ENCODE measurements around the gene UTP4.
A peak's percentile ranks its signal among the peaks of the same experiment; 100 is the strongest.

UTP4 gene

GRCh38 chr16:69176033-69176800, 43.8 kb downstream of the UTP4 start:
- DNase-seq (ENCODE audit: low spot score): no peak

DNA sequence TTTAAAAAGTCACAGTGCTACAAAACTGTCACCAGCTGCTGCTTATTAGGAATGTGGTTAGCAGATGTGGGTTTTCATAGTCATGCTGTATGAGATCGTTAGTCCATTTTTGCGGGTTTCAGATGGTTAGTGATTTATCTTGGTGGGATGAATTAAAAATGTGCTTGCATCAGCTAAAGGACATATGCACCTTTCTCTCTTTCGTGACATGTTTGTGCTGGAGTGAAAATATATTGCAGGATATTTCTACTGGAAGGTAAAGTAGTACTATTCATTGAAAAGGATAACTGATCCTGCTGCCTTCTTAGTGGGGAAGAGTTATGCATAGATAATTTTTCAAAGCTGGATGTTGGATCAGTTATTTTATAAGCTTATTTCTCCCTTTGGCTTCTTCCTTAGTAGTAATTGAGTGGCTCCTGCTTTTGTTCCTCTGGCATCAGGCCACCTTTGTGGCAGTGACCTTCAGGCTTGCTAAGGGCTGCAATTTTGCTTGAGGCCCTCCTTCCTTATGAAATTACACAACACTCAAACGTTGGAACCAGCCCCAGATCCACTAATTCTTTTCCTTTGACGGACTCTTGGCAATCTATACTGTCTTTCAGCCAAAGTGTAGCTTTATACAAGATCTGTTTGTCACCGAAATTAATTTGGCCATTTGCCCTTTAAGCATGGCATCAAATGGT, 47.0 kb downstream of the UTP4 start:
- DNase-seq (ENCODE audit: low spot score): no peak

DNA sequence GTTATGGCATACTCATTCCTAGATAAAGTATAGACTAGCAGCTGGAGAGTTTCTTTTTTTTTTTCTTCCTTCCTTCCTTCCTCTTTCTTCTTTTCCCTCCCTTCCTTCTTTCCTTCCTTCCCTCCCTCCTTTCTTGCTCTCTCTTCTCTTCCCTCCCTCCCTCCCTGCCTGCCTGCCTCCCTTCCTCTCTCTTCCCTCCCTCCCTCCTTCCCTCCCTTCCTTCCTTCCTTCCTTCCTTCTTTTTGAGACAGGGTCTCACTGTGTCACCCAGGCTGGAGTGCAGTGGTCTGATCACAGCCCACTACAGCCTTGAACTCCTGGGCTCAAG, 47.5 kb downstream of the UTP4 start:
- no peak for DNase-seq (ENCODE audit: low spot score)

DNA sequence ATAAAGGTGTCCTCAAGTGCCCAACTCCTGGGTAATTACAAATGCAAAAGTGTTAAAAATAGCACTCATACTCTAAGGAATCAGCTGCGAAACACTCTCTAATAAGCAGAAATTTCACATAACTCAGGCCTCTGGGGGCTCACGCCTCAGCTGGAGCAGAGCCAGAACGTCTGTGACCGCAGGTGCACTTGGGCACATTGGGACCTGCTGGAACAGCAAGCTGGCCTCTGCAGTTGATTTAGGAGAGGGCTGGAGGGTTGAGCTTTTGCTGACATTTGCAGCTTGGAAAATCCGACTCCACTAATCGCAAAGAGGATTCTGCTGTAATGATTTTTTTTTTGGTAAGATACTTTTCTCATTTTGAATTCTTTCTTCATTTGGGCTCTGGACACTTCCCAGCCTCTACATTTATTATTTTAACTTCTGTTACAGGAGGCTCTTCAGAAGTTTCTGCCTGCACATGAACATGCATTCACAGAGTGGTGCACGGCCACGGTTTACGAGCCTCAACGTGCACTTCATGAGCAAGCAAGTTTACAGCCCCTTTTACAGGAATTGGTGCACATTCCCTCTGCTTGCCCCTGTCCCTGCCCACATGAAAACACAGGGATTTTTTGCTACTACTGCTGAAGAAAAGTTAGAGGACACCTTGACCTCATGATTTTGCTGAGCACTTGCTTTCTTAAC, 50.4 kb downstream of the UTP4 start:
- DNase-seq (ENCODE audit: low spot score): no peak

GRCh38 chr16:69186642-69187445, 54.4 kb downstream of the UTP4 start, which contains the start of gene SNTB2:
Gene SNTB2, plus strand, starts transcription at chr16:69187164. Its CDS starts 3 bp downstream, at chr16:69187167.
- peak; percentile 85 for DNase-seq (ENCODE audit: low spot score)

DNA sequence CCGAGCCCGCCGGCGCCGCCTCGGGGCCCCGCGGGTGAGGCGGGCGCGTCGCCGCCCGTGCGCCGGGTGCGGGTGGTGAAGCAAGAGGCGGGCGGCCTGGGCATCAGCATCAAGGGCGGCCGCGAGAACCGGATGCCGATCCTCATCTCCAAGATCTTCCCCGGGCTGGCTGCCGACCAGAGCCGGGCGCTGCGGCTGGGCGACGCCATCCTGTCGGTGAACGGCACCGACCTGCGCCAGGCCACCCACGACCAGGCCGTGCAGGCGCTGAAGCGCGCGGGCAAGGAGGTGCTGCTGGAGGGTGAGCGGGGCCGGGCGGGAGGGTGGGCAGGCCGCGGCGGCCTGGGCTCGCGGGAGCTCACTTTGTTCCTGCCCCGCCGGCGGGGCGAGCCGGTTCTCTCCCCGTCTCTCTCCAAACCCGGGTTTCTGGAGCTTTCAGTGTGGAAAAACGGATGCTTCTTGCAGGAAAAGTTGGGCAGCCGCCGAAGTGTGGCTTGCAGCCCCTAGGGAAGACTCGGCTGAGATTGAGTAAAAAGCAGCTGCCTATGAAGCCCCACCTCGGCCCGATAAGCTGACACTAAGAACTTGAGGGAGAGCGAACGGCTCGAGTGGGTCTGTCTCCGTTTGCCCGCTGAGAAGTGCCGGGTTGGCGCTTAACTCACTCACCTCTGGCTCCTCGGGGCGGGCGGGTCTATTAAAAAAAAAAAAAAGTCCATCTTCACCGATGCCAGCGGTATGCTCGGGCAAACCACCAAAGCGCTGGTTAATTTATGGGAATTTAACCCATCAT, 55.2 kb downstream of the UTP4 start:
- DNase-seq (ENCODE audit: low spot score): peak; percentile 32

DNA sequence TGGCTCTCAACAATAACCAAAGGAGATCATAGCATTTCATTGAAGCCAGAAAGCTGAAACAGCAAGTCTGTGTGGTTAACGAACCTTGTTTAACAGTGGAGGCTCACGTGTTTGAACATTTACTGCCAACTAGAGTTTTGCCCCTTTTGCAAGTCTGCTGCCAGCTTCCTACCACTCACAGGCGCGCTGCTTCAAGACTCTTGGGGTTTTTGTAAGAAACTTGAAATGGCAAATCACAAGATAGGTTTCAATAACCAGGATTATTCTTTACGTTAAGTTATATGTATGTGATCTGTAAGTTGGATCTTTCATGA, 55.7 kb downstream of the UTP4 start:
- no peak for DNase-seq (ENCODE audit: low spot score)

GRCh38 chr16:69188716-69189115, 56.3 kb downstream of the UTP4 start:
- no peak for DNase-seq (ENCODE audit: low spot score)

DNA sequence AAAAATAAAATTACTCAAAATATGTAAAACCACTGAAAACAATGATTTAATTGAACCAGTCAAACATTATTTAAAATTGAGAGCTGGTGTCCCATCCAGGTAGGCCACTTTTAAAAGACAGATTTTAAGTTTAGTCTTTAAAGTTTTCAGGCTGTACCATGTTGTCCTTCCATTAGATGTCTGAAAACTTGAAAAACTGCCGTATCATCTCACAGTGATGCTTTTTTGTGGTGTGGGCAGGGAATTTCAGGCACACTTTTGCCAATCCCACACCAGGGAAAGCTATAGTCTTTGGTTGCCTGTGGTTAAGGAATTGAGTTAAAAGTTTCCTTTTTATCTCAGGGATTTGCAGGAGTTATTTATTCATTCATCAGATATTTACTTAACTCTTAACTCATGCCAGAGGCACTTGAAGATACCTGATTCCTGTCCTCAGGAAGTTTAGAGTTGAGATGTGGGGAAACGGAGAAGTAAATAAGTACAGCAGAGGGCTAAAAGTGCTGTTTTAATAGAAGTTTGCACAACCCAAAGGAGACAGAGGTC, 57.7 kb downstream of the UTP4 start:
- no peak for DNase-seq (ENCODE audit: low spot score)

DNA sequence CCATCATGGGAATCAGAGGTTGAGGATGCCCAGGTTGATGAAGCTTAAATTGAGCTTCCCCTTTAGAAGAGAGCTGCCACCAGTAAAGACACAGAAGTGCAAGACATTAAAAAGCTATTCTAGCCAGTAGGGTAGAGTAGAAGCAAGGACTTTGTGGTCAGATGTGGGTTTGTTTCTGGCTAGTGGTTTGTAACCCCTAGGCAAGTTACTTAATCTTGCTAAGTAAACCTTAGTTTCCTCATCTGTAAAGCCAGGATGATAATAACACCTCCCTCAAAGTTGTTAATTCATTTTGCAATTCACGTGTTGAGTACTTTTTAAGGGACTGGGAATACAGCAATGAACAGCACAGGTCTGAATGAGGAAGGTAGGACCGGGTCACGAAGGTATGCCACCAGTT, 58.1 kb downstream of the UTP4 start:
- DNase-seq (ENCODE audit: low spot score): no peak

DNA sequence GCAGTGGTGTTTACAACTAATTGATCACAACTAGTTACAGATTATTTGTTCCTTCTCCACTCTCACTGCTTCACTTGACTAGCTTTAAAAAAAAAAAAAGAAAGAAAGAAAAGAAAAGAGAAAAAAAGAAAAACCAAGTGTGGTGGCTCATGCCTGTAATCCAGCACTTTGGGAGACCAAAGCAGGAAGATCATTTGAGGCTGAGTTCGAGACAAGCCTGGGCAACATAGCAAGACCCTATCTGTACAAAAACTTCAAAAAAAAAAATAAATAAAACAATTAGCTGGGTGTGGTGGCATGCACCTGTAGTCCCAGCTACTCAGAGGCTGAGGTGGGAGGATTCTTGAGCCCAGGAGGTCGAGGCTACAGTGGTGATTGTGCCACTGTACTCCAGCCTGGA, 58.7 kb downstream of the UTP4 start:
- no peak for DNase-seq (ENCODE audit: low spot score)

DNA sequence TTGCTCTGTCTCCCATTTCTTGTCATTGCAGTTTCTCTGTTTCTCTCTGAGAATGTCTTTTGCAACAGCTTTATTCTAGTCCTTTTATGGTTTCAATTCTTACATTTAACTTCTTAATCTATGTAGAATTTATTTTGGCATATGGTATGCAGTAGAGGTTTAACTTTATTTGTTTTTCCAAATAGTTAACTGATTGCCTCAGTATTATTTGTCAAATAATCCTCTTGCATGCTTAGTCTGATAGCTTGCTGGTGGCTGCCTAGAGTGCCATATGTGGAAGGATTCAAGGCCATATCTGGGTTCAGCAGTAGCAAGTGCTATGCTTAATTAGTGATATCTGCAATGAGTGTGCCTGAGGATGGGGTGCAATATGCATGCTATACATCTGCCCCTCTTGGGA, 61.4 kb downstream of the UTP4 start:
- DNase-seq (ENCODE audit: low spot score): no peak

- DNase-seq (ENCODE audit: low spot score): no peak
Observed at GRCh38 chr16:69194488-69194887, 62.0 kb downstream of the UTP4 start.

DNA sequence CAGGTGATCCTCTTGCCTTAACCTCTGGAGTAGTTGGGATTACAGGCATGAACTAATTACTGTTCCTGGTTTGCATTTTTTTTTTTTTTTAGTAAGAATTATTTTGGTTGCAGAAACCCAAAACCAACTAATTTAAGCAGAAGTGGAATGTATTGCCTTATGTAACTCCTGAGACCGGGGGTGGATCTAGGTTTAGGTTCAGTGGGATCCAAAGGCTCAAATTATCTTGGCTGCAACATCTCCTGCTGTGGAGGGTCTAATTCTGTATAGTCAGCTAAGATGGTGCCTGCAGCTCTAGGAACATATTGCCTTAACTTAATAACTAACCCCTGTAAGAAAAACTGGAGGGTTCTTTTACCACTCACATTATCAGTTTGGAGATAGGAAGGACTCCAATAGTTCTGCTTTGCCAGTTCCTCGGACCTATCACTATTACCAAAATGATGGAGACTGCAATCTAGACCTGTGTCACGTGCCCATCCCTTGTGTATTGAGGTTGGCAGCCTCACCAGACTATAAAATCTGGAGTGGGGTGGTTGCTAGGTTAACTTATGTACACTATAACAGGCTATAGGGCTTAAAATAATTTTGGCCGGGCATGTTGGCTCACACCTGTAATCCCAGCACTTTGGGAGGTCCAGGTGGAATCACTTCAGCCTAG, 63.0 kb downstream of the UTP4 start:
- no peak for DNase-seq (ENCODE audit: low spot score)

GRCh38 chr16:69197573-69197972, 65.1 kb downstream of the UTP4 start:
- no peak for DNase-seq (ENCODE audit: low spot score)

DNA sequence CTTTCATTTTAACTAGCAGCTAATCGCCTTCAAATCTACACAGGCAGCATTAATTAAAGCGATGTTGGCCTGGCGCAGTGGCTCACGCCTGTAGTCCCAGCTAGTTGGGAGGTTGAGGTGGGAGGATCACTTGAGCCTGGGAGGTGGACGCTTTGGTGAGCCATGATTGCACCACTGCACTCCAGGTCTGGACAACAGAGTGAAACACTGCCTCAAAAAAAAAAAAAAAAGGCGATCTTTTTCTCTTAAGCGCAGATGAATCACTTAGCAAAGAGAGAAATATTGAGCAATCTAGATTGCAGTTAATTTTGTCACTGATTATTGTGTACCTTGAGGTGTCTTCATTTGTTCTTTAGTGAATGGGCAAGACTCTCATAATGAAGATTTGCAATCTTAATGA, 66.9 kb downstream of the UTP4 start:
- no peak for DNase-seq (ENCODE audit: low spot score)

GRCh38 chr16:69201291-69201690, 68.8 kb downstream of the UTP4 start:
- DNase-seq (ENCODE audit: low spot score): no peak

- no peak for DNase-seq (ENCODE audit: low spot score)
Observed at GRCh38 chr16:69201787-69202186, 69.3 kb downstream of the UTP4 start.

DNA sequence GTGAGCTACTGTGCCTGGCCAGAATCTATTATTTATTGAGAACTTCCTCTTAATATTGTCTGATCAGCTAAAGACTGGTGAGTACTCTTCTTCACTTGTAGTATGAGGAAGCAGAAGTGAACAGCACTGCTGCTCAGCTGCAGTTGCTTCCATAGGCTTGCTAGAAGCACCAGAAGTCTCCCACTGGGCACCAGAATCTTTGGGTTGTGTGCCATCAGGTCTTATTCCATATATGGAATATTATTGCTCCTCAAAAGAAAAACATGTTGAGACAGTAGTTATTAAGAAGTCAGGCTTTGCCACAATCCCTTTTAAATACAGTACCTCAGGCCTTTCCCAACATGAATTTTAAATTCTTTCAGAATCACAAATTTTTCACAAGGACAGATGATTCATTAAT, 71.7 kb downstream of the UTP4 start:
- DNase-seq (ENCODE audit: low spot score): no peak

DNA sequence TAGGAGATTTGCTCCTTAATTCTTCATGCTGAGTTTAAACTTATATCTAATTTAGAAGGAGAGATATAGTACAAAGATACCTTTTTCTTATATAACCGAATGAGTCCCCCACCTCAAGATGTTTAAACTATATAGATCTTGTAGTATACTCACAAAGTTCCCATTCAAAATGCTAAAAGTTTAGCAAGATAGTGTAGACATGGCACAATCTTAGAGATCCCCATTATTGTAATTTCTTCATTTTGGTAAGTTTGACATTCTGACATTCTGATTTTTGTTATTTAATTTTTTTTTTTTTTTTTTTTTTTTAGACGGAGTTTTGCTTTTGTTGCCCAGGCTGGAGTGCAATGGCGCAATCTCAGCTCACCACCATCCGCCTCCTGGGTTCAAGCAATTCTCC, 77.3 kb downstream of the UTP4 start:
- DNase-seq (ENCODE audit: low spot score): no peak

DNA sequence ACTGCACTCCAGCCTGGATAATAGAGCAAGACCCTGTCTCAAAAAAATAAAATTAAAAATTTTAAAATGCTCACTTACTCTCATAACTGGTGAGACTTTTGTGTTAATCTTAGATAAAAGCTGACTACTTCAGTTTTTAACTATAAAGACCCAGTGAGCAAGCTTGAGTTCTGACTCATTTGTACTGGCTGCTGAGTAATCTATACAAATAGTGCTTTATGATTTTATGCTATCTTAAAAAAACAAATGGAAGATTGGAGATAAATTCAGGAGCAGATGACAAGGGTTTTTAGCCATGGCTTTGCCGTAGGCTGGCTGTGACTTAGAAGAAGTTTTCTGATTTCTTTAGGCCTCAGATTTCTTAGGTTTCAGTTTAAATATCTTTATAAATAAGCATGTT, 85.0 kb downstream of the UTP4 start:
- peak; percentile 59 for DNase-seq (ENCODE audit: low spot score)

Measured in kidney capillary endothelial cell (primary cell).